ENCODE results near the gene PDP2. TPM values are rescaled to one million over a fixed set of nuclear protein-coding genes. Genes with fewer than 3 reads are reported as not detected.
"Not testable (repeated sequence)": the region's sequence is repeated elsewhere in the genome, so short reads cannot be mapped to it uniquely, and the experiment has no call there.

The PDP2 gene
- total RNA-seq, 1 donor from 2014 or later: 5.1 TPM

- no peak for DNase-seq (ENCODE audit: low read depth in 2 of 2)
These were observed 26.8 kb upstream of the PDP2 start for GRCh38 chr16:66853261-66854139.

GRCh38 chr16:66856184-66856730, 24.1 kb upstream of the PDP2 start:
- no peak for DNase-seq (ENCODE audit: low read depth in 2 of 2)

GRCh38 chr16:66856801-66857200, 23.5 kb upstream of the PDP2 start:
- no peak for DNase-seq (ENCODE audit: low read depth in 2 of 2)

GRCh38 chr16:66857437-66857836, 22.9 kb upstream of the PDP2 start:
- DNase-seq (ENCODE audit: low read depth in 2 of 2): no peak

- peak; percentile 69 to 70 for DNase-seq (ENCODE audit: low read depth in 2 of 2)
These were observed 21.4 kb upstream of the PDP2 start for GRCh38 chr16:66858740-66859396.

- no peak for DNase-seq (ENCODE audit: low read depth in 2 of 2)
These were observed 20.8 kb upstream of the PDP2 start for GRCh38 chr16:66859397-66860068.

- no peak for DNase-seq (ENCODE audit: low read depth in 2 of 2)
These were observed 18.2 kb upstream of the PDP2 start for GRCh38 chr16:66862023-66862520.

- DNase-seq (ENCODE audit: low read depth in 2 of 2): no peak
These were observed 16.6 kb upstream of the PDP2 start for GRCh38 chr16:66863707-66864106.

GRCh38 chr16:66869424-66869823, 10.9 kb upstream of the PDP2 start:
- DNase-seq (ENCODE audit: low read depth in 2 of 2): no peak

GRCh38 chr16:66871363-66871762, 9.0 kb upstream of the PDP2 start:
- not testable (repeated sequence) for DNase-seq (ENCODE audit: low read depth in 2 of 2)

- DNase-seq (ENCODE audit: low read depth in 2 of 2): no peak
These were observed 8.5 kb upstream of the PDP2 start for GRCh38 chr16:66871840-66872239.

GRCh38 chr16:66872559-66872942, 7.8 kb upstream of the PDP2 start:
- DNase-seq (ENCODE audit: low read depth in 2 of 2): no peak

- DNase-seq (ENCODE audit: low read depth in 2 of 2): peak; percentile 26 to 91
These were observed 7.2 kb upstream of the PDP2 start for GRCh38 chr16:66872943-66873684.

GRCh38 chr16:66873685-66874055, 6.6 kb upstream of the PDP2 start:
- DNase-seq (ENCODE audit: low read depth in 2 of 2): no peak

GRCh38 chr16:66874079-66874775, 6.1 kb upstream of the PDP2 start:
- no peak for DNase-seq (ENCODE audit: low read depth in 2 of 2)

GRCh38 chr16:66878067-66878466, 2.2 kb upstream of the PDP2 start:
- DNase-seq (ENCODE audit: low read depth in 2 of 2): no peak

- DNase-seq (ENCODE audit: low read depth in 2 of 2): peak in 1 of 2 donors; percentile 12
These were observed 701 bp downstream of the PDP2 start for GRCh38 chr16:66881014-66881417.

GRCh38 chr16:66881560-66881959, 1.2 kb downstream of the PDP2 start:
- no peak for DNase-seq (ENCODE audit: low read depth in 2 of 2)

GRCh38 chr16:66881964-66882508, 1.7 kb downstream of the PDP2 start:
- DNase-seq (ENCODE audit: low read depth in 2 of 2): no peak

GRCh38 chr16:66882702-66883101, 2.4 kb downstream of the PDP2 start:
- DNase-seq (ENCODE audit: low read depth in 2 of 2): no peak

All from dermis microvascular lymphatic vessel endothelial cell (primary cell).